GM18498 (cell line): Measurements from ENCODE around the gene MYO9B.
"Not testable (repeated sequence)": the region's sequence is repeated elsewhere in the genome, so short reads cannot be mapped to it uniquely, and the experiment has no call there.

Experiments used
- ATAC-seq: cut with Tn5 transposase; IDR thresholded peaks from one replicate; pipeline ENCODE4 v1.9.1; 2021; ENCODE audit warnings: mild to moderate bottlenecking, moderate library complexity; ENCODE audit not compliant: unreplicated experiment

Gene MYO9B

GRCh38 chr19:17138937-17139598 lies 63.5 kb downstream of the MYO9B start:
- ATAC-seq: no peak

GRCh38 chr19:17144771-17145170 lies 69.2 kb downstream of the MYO9B start:
- not testable (repeated sequence) for ATAC-seq

- ATAC-seq: no peak
Observed at GRCh38 chr19:17145546-17146497, 70.2 kb downstream of the MYO9B start.

GRCh38 chr19:17148130-17148529 lies 72.6 kb downstream of the MYO9B start:
- ATAC-seq: no peak

- no peak for ATAC-seq
Observed at GRCh38 chr19:17149393-17150135, 74.0 kb downstream of the MYO9B start.

GRCh38 chr19:17153996-17154395 lies 78.4 kb downstream of the MYO9B start:
- no peak for ATAC-seq

GRCh38 chr19:17155251-17155650 lies 79.7 kb downstream of the MYO9B start:
- ATAC-seq: no peak

- no peak for ATAC-seq
Observed at GRCh38 chr19:17156296-17156946, 80.8 kb downstream of the MYO9B start.

- ATAC-seq: no peak
Observed at GRCh38 chr19:17156947-17157302, 81.3 kb downstream of the MYO9B start.

GRCh38 chr19:17158584-17158983 lies 83.0 kb downstream of the MYO9B start:
- ATAC-seq: no peak

GRCh38 chr19:17159466-17160393 lies 84.2 kb downstream of the MYO9B start:
- no peak for ATAC-seq

- no peak for ATAC-seq
Observed at GRCh38 chr19:17160908-17161307, 85.3 kb downstream of the MYO9B start.

GRCh38 chr19:17162131-17162530 lies 86.6 kb downstream of the MYO9B start:
- not testable (repeated sequence) for ATAC-seq

GRCh38 chr19:17162580-17162979 lies 87.0 kb downstream of the MYO9B start:
- no peak for ATAC-seq

- ATAC-seq: no peak
Observed at GRCh38 chr19:17163652-17164051, 88.1 kb downstream of the MYO9B start.

- ATAC-seq: no peak
Observed at GRCh38 chr19:17164639-17165038, 89.1 kb downstream of the MYO9B start.

GRCh38 chr19:17165715-17166114 lies 90.1 kb downstream of the MYO9B start:
- no peak for ATAC-seq

- ATAC-seq: no peak
Observed at GRCh38 chr19:17170538-17171297, 95.1 kb downstream of the MYO9B start.

- no peak for ATAC-seq
Observed at GRCh38 chr19:17171874-17172273, 96.3 kb downstream of the MYO9B start.
